ENCODE data around the gene TRIM8.

DNA sequence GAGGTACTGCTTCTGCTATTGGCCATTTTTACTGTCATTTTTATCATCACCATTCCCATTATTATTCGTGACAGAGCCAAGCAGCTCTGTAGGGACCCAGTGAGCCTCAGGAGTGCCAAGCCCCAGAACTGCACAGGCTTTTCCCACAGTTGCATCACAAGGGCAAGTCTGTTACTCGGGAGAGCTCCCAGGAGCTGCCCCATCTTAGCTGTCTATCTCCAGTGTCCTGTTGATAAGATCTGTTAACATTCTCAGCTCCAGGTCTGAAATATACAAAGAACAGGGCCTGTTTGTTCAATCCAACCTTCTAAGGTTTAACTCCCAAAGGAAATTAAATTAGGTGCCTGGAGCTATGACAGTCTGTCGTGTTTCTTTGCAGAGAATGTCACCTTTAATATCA lies 20.2 kb upstream of the TRIM8 start:
- TF ChIP-seq POLR2AphosphoS5 (IDR thresholded peaks at IDR 0.05; ENCODE audit: insufficient read depth, low read depth, low read length) (no peak), POLR2A (IDR thresholded peaks at IDR 0.05; ENCODE audit: low read depth, low read length) (no peak), EZH2 (IDR thresholded peaks at IDR 0.05; ENCODE audit: borderline replicate concordance, low read depth, low read length, severe bottlenecking) (no peak), GATA2 (IDR thresholded peaks at IDR 0.05; ENCODE audit: insufficient read depth, insufficient read length, low read depth, low read length) (no peak), JUN (IDR thresholded peaks at IDR 0.05; ENCODE audit: borderline replicate concordance, insufficient read depth, insufficient read length, low read depth) (no peak), FOS (IDR thresholded peaks at IDR 0.05; ENCODE audit: borderline replicate concordance, insufficient read depth, low read length) (no peak), MYC (IDR thresholded peaks at IDR 0.05; ENCODE audit: low read depth, low read length) (no peak)
- TF ChIP-seq, protein P1, sequence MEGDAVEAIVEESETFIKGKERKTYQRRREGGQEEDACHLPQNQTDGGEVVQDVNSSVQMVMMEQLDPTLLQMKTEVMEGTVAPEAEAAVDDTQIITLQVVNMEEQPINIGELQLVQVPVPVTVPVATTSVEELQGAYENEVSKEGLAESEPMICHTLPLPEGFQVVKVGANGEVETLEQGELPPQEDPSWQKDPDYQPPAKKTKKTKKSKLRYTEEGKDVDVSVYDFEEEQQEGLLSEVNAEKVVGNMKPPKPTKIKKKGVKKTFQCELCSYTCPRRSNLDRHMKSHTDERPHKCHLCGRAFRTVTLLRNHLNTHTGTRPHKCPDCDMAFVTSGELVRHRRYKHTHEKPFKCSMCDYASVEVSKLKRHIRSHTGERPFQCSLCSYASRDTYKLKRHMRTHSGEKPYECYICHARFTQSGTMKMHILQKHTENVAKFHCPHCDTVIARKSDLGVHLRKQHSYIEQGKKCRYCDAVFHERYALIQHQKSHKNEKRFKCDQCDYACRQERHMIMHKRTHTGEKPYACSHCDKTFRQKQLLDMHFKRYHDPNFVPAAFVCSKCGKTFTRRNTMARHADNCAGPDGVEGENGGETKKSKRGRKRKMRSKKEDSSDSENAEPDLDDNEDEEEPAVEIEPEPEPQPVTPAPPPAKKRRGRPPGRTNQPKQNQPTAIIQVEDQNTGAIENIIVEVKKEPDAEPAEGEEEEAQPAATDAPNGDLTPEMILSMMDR (IDR thresholded peaks at IDR 0.05; ENCODE audit: extremely low read depth in 1 of 2, insufficient read depth in 1 of 2, low read depth in 1 of 2, low read length in 2 of 2) = no peak
- TF ChIP-seq, protein P2, sequence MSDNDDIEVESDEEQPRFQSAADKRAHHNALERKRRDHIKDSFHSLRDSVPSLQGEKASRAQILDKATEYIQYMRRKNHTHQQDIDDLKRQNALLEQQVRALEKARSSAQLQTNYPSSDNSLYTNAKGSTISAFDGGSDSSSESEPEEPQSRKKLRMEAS (IDR thresholded peaks at IDR 0.05; ENCODE audit: insufficient read depth, insufficient read length) = no peak

Data from endothelial cell of umbilical vein (primary cell).